GM12865 (cell line): ENCODE measurements around the gene USP53.

Experiments
- DNase-seq: peaks from one replicate; pipeline ENCODE4 v3.0.0; 2010; ENCODE audit warnings: low read depth
- H3K4me3 ChIP-seq: 2 replicates; pipeline ENCODE4 v1.5.1; 2011; ENCODE audit warnings: mild to moderate bottlenecking, low read depth, low read length, control low read depth
- TF ChIP-seq, protein P1 (sequence below): IDR thresholded peaks from 2 replicates; pipeline ENCODE4 v1.5.1; 2011; ENCODE audit warnings: low read length, control low read depth, low read depth, inconsistent platforms; ENCODE audit not compliant: insufficient read depth; ENCODE audit errors: missing control alignments

Gene USP53

DNA sequence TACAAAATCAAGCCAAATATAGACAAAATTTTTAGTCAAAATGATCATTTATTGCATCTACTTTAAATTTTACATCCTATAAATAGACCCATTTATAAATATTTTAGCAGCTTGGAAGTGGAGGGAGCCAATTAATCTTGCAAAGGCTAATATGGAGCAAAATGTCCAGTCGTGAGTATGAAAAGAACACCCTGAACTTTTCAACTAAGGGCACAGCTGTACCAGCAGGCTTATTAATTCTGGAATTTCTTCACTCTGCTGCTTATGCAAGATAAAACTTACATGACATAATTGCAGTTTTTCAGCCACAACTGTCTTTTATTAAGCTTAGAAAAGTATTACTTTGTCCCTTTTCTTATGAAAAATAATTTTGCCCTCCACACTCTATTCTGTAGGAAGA is 22.9 kb upstream of the USP53 start:
- TF ChIP-seq, protein P1, sequence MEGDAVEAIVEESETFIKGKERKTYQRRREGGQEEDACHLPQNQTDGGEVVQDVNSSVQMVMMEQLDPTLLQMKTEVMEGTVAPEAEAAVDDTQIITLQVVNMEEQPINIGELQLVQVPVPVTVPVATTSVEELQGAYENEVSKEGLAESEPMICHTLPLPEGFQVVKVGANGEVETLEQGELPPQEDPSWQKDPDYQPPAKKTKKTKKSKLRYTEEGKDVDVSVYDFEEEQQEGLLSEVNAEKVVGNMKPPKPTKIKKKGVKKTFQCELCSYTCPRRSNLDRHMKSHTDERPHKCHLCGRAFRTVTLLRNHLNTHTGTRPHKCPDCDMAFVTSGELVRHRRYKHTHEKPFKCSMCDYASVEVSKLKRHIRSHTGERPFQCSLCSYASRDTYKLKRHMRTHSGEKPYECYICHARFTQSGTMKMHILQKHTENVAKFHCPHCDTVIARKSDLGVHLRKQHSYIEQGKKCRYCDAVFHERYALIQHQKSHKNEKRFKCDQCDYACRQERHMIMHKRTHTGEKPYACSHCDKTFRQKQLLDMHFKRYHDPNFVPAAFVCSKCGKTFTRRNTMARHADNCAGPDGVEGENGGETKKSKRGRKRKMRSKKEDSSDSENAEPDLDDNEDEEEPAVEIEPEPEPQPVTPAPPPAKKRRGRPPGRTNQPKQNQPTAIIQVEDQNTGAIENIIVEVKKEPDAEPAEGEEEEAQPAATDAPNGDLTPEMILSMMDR: no peak
- no peak overlapping the region for H3K4me3 ChIP-seq
- DNase-seq: no peak

DNA sequence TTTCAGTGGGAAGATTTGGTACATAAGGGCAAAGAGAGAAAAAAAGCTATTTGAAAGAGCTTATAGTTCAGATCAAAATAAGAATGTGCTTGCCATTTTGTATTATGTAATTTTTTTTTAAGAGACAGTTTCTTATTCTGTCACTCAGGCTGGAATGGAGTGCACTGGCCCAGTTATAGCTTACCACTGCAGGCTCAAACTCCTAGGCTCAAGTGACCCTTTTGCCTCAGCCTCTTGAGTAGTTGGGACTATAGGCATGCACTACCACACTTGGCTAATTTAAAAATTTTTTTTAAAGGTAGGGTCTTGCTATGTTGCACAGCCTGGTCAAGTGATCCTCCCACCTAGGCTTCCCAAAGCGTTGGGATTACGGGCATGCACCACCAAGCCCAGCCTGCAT is 22.2 kb upstream of the USP53 start:
- no peak for DNase-seq
- H3K4me3 ChIP-seq: no peak overlapping the region
- TF ChIP-seq, protein P1: no peak

DNA sequence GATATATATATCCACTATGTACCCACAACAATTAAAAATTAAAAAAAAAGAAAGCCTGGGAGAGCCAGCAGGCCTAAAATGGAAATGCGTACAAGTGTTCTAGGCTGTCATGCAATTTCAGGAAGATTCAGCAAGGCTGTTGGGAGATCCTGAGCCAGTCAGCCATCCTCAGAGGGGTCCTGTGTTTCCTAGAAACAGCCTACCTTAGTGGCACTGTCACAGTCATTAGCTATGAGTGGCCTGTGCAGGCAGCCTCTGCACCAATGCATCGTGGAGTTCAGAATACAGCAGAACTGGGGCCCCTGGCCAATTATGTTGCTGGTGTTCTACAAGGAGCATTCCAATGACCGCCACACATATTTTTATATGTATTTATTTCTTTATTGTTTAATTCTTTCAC is 21.0 kb upstream of the USP53 start:
- no peak for DNase-seq
- TF ChIP-seq, protein P1: no peak
- no peak overlapping the region for H3K4me3 ChIP-seq

DNA sequence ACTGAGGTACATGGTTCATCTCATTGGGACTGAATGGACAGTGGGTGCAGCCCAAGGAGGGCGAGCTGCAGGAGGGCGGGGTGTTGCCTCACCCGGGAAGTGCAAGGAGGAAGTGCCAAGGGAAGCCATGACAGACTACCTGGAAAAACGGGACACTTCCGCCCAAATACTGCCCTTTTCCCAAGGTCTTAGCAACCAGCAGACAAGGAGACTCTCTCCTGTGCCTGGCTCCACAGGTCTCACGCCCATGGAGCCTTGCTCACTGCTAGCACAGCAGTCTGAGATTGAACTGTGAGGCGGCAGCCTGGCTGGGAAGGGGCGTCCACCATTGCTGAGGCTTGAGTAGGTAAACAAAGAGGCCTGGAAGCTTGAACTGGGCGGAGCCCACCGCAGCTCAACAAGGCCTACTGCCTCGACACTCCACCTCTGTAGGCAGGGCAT is 14.7 kb upstream of the USP53 start:
- DNase-seq: no peak
- no peak overlapping the region for H3K4me3 ChIP-seq
- TF ChIP-seq, protein P1: no peak

DNA sequence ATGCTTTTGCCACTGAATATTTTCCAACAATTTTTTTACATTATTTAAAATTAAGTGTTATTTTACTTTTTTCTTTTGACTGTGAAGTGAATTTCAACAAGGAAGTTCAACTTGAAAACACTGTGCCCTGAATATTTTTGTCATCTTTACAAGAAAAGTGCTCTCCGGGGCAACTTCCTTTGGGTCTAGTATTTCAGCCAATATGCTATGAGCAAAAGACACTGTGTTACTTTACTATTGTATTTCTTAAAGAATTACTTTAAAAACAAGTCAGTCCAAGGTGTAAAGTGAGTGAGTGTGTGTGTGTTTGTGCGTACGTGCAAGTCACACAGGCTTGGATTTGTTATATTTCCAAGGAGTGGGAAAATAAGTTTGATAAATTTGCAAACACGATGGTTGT is 7.6 kb upstream of the USP53 start:
- TF ChIP-seq, protein P1: no peak
- H3K4me3 ChIP-seq: no peak overlapping the region
- no peak for DNase-seq

DNA sequence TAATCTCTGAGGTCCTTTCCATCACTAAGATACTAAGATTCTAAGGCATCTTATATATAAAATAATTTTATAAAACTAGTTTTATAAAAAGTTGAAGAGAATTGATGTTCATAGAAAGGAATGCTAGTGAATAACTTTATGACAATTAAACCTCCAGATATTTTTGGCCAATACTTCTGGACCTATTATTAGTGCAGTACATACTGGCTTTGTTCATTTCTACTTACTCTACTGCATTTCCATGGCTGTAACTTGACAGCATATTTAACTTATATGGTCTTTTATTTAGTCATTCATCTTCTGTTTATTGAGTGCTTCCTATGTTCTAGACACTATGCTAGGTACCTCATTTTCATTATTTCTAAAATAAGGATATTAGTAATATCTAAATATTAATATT is 6.8 kb upstream of the USP53 start:
- DNase-seq: no peak
- TF ChIP-seq, protein P1: no peak
- H3K4me3 ChIP-seq: no peak overlapping the region

DNA sequence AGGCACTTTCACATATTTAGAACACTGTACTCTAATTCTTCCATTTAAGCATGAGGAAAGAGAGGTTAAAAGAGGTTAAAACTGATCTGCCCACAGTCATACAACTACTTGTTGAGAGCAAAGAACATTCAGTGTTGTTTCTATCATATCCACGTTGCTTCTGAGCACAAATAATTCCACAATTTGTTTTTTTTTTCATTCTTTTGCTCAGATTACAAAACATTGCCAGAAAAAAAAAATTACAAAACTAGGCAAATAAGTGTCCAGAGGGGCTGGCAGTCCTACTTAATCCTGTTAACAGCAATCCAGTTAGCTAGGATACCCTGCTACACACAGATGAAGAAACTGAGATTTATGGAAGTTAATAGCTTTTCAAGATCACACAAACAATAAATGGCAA is 6.3 kb upstream of the USP53 start:
- TF ChIP-seq, protein P1: no peak
- DNase-seq: no peak
- no peak overlapping the region for H3K4me3 ChIP-seq
